Right ventricle myocardium inferior (tissue), 1 donor: ENCODE data around the gene SEC62. TPM values are rescaled to one million over a fixed set of nuclear protein-coding genes. Genes with fewer than 3 reads are reported as not detected.
A peak's percentile ranks its signal among the peaks of the same experiment; 100 is the strongest.

Experiments
- ATAC-seq: fragments of 200-7000 bp; cut with Tn5 transposase; one replicate; pipeline ENCODE4 v1.9.1; 2020; ENCODE audit warnings: mild to moderate bottlenecking, moderate library complexity
- DNase-seq: peaks from one replicate; pipeline ENCODE4 v3.0.0; 2021; ENCODE audit errors: missing footprints
- intact Hi-C: fragments of 100-400 bp; cut with DNase I; formaldehyde crosslinking; loops from one replicate; pipeline ENCODE4 v1.11.0; 2022
- long read RNA-seq: library from polyadenylated mRNA; unstranded; transcript quantifications from one replicate; pipeline ENCODE4 v2.0.0, GENCODE V29; 2021
- total RNA-seq: library from RNA; stranded (reverse); fragmentation: NEBNext Ultra II Directional; extraction: Animal tissue kit (Norgen Biotek cat#: 25700); gene quantifications from one replicate; pipeline ENCODE4 v1.2.1, GENCODE V29; 2021
- donor health status: DM: no; HTN: yes; CAD: no; lungs with severe emphysema.

The SEC62 gene
- 78.0 TPM for total RNA-seq
- long read RNA-seq, full-length matches to known transcripts, result 36 of 57 reads
- long read RNA-seq, partial matches to known transcripts, result 18 of 57 reads
- long read RNA-seq, other reads (novel, unspliced or antisense), result 3 of 57 reads

- intact Hi-C loops, result loop anchor here (1.0 to 10.0 kb wide), 3 partner anchors 103 to 216 kb away; partner anchors contain the start of genes MYNN and PHC3
- DNase-seq (peak; percentile 96), ATAC-seq (peak; percentile 97)
Observed at GRCh38 chr3:169966428-169966950, at the start of gene SEC62. TSS of gene SEC62 (plus strand) at chr3:169966807. CDS start at chr3:169966823, 16 bp downstream.

DNA sequence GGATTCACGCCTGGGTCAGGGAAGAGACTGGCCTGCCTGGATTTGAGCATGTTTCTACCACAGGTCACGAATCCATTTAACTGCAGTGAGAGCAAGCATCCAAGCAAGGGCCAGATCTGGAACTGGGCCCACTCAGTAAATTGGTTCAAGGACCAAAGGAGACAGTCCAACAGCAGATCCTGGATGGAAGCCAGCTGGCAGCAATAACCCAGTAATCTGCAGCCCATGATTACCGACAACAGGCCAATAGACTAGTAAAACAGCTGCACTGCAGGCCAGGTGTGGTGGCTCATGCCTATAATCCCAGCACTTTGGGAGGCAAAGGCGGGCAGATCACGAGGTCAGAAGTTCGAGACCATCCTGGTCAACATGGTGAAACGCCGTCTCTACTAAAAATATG, 43.4 kb upstream of the SEC62 start:
- ATAC-seq (peak; percentile 86), DNase-seq (peak; percentile 73)
- intact Hi-C loops, result no loop called here

DNA sequence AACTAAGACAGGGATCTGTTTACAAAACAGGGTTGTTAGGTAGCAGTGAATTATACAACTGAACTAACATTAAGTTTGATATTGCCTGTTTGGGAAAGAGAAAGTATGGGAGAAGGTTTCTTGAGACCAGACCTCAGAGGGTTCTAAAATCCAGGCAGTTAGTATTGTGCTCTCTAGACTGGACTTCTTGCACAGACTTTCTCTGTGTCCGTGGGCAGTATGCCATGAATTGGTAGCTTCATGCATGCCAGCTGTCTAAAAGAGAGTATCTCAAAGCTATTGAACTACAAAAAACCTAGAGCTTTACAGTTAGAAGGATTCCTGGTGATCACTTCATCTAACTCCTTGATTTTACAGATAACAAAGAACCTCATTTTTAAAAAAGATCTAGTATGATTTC, 42.8 kb upstream of the SEC62 start:
- DNase-seq (no peak), ATAC-seq (no peak)
- intact Hi-C loops, result no loop called here

DNA sequence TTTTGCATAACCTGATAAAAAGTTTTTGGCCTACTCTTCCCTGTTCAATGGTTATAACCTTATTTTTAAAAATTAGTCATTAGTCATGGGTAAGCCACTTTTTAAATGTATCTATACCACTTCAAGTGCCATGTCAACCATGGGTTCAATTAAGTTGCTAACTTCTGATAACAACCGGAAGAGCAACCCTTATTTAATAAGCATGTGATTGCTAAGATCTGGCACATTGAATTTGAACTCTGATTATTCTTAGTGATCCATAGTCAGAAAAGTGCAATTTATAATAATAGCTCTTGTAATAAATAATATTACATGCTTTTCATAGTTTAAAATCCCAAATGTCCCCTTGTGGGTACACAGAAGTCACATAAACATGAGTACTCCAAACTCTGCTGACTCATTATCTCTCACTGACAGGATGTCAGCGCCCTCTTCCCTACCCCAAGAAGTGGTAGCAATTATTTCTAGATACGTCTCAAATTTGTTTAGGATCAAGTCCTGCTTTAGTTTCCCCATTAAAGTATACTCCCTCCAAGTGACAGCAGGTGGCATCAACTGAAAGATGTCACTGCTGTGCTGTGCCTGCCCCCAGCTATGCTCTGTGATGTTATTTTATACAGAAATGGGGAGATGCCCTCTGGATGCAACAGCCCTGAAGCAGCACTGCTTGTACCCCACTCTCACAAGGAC, 36.6 kb upstream of the SEC62 start:
- DNase-seq (no peak), ATAC-seq (no peak)
- intact Hi-C loops, result no loop called here

GRCh38 chr3:169930843-169931242, 35.8 kb upstream of the SEC62 start:
- intact Hi-C loops, result no loop called here
- DNase-seq, result no peak
- ATAC-seq, result no peak

DNA sequence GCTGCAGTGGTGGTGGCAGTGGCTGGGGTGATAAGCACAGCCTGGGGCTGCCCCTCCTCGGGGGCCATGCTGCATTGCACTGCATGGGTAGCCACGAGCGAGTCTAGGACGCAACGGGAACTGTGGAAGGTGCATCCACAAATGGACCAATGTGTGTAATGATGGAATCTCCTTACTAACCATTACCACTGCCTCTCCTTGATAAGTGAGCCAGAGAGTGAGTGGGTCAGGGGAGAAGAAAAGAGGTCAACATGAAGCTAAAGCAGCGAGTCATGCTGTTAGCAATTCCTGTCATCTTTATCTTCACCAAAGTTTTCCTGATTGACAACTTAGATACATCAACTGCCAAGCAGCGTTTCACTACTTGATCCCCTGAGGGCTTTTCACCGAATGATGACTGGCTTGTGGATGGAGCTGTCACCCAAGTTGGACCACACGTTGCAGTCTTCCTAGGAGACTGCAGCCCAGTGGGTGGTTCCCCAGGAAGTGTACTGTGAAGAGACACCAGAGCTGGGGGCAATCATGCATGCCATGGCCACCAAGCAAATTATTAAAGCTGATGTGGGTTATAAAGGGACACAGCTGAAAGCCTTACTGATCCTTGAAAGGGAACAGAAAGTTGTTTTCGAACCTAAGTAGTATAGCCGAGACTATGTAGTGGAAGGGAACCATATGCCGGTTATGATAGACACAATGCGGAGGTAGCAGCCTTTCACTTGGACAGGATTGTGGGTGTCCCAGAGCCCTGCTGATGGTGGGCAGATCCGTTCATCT, 34.7 kb upstream of the SEC62 start:
- DNase-seq, result no peak
- intact Hi-C loops, result no loop called here
- ATAC-seq, result no peak

DNA sequence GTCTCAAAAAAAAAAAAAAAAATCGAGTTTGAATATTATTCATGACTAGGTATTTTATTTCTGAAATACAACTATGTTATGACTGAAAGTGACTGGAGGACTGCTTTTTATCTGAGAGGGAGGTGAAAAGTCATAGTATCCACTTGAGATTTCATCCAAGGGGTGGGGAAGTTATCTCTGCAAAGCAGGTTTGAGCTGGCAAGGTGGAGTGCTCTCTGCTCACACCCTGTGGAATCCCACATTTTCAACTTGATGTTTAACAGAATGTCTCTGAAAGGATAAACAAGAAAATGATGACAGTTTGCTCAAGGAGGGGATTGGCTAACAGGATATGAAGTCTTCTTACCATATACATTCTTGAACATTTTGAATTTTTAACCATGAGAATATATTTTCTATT, 27.3 kb upstream of the SEC62 start:
- DNase-seq (no peak), ATAC-seq (no peak)

GRCh38 chr3:169939751-169940150, 26.9 kb upstream of the SEC62 start:
- DNase-seq, result no peak
- intact Hi-C loops, result no loop called here
- ATAC-seq, result no peak

More for the DNA sequence above, 27.3 kb upstream of the SEC62 start:
- intact Hi-C loops, result no loop called here

DNA sequence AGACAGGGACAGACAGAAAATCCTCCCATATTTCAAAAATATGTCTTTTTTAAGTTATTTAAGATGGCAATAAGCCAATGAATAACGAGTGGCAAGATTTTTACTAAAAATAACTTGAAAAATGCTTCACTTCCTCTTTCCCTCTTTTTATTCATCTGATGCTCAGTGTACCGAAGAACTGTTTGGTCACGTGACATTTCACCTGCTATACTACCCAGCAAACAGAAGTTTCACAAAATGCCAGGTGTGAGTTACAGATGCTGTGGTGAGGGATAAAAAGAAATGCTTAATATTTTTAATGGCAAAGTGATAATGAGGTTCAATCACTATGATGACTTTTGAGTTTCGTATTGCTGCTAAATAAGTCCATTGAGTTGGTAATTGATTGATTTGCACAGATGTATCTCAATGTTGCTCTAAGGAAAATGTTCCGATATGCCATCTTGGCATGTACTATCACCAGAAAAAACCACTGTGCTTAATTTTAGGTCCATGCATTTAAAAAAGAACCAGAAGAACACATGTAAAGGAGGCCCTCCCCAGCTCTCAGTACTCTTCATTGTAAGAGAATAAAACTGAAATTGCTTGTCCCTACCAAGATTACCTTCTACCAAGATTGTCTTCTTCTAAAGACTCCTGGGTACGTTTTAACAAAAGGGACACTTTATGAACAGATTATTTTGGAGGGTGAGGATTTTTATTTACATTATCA, 26.0 kb upstream of the SEC62 start:
- no peak for ATAC-seq
- intact Hi-C loops, result no loop called here

GRCh38 chr3:169945313-169945712, 21.3 kb upstream of the SEC62 start:
- ATAC-seq (no peak), DNase-seq (no peak)
- intact Hi-C loops, result no loop called here

More for the DNA sequence above, 26.0 kb upstream of the SEC62 start:
- DNase-seq, result no peak

DNA sequence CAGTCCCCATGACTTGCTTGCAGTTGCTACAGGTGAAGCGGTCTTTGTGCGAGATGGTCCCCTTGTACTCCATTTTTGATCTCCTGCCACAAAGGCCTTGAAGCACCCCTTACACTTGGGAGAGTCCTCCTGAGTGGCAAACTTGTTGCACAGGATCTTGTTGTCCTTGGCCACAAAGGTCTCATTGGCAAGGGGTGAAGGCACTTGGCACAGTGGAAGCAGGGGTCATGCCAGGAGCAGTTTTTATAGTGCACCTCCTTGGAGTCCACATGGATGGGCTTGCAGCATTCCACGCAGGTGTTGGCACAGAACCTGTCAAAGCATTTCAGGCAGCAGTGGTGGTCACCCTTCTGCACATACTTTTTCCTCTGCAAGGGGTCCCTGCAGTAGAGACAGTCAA, 20.3 kb upstream of the SEC62 start:
- intact Hi-C loops, result no loop called here
- DNase-seq, result no peak
- ATAC-seq, result peak; percentile 20

DNA sequence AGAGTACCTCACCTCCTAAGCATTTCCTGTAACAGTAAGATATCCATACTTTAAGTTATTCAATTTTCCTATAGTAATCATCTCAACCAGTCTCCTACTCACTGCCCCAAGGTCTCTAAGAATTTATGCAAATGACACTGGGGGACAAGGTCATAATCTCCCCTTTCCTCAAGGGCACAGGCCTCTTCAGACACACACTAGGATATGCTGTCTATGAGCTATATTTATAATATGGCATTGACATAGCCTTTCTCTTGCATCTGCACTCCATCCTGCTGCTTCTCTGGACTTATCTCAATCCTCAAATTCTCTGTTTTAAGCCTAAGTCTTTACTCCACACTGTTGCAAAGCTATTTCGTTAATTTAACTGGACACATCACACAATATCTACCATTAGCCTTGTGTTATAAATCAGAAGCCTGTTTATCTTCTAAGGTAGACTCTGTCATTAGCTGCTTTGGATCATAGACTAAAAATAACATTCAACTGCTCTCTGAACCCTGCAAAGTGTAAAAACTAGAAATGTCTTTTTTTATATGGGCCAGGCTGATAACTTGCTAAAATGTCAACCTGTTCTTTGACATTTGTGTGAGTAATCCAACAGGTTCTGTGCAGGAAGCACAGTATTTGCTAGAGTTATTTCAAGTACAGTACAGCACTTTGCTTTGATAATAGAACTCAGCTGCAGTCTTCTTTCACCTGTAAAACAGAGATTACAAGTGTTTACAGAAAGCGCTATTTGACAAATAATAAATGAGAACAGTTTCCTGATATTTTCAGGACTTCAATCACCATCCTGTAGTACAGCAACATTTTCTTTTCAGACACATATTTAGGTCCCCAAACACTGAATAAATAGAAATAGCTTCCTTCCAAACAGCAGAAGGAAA, 17.8 kb upstream of the SEC62 start:
- ATAC-seq, result no peak
- no peak for DNase-seq
- intact Hi-C loops, result no loop called here

DNA sequence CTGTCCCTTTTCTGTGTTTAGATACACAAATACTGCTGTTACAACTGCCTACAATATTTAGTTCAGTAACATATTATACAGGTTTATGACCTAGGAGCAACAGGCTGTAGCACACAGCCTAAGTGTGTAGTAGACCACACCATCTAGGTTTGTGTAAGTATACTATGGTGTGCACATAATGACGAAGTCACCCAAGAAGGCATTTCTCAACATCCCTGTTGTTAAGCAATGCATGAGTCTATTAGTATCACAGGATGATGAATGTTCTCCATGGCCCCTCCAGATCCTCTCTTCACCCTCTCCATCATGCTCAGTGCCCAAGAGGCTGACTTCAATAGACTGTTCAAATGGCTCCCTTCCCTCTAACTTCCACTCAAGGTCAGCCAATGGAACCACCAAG, 14.6 kb upstream of the SEC62 start:
- intact Hi-C loops, result no loop called here
- no peak for DNase-seq
- ATAC-seq, result no peak

DNA sequence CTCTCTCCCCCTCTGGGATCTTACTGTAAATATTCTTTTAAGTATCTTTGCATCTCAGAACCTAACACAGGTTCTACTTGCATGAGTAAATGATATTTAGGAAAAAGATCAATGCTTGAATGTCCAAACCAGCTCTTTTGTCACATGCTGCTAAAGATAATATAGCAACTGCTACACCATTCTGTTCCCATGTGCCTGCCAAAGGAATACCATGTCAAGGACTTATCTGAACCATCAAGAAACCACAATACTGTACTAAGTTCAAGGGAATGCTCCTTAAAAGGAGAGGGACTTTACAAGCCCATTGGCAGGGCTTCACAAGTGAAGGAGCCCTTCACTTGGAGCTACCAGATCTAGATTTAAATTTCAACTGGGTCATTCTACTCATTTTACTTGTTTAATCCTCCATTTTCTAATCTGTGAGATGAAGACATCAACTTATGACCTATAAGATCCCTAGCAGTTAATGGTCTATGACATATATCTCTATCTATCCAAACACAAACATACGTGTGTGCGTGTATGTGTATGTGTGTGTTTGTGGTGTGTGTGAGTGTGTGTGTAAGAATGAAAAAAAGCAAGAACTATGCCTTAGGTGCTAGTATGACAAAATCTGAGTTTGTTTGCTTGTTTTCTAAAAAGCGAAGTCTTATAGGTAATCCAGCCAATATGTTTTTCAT, 13.0 kb upstream of the SEC62 start:
- intact Hi-C loops, result no loop called here
- ATAC-seq (no peak), DNase-seq (no peak)

DNA sequence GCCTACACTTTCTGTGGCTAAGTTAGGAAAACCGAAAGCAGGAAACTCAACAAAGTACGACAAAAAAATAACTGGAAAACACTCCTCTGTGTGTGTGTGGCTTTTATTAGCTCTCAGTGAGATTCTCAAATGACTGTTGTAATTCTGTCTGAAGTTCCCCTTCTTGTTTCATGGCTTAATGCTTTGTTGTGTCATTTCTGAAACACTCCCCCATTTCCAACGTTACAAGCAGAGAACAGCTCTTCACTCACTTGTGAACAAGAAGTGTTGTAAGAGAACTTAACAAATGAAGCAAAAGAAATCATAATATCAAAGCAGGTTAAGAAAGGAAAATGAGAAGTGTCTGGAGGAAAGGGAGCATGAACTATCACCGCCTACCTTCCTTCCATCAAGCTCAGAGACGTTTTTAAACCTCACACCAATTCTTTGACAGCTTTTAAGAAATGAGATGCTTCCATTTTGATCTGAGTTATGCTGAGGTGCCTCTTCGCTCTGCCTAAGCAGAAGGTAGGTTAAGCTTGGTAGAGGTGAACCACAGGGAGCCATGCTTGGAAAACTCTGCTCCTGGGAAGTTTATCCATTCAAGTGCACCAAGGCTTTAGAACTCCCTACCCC, 12.4 kb upstream of the SEC62 start:
- intact Hi-C loops, result no loop called here
- no peak for DNase-seq
- ATAC-seq, result no peak

DNA sequence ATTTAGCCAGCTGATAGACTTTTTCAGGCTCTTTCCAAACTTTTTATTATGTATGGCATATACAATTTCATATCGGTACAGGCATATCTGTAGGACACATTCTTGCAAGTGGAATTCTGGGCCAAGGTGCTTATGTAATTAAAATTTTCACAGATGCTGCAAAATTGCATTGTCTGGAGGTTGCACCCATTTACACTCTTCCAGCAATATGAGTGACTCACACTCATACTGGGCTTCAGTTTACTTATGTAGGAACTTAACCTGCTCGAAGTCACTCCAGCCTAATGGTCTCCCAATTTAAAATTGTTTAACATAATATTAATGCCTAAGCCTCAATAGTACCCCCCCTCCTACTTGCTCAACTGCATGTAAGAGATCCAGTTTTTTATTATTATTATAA, 11.2 kb upstream of the SEC62 start:
- DNase-seq (no peak), ATAC-seq (no peak)
- intact Hi-C loops, result no loop called here

- intact Hi-C loops, result loop anchor here (10.0 kb wide), 1 partner anchor 189 kb away; the partner anchor contains the start of gene MYNN
- DNase-seq (no peak), ATAC-seq (no peak)
Observed at GRCh38 chr3:169964176-169964575, 2.4 kb upstream of the SEC62 start.
